Panc1 (cell line): ENCODE measurements around the gene RMRP.

Experiments
- CTCF ChIP-seq: fragments of 450-650 bp; IDR thresholded peaks from 2 replicates; pipeline ENCODE4 v1.5.1; 2017; ENCODE audit warnings: mild to moderate bottlenecking
- POLR2AphosphoS5 ChIP-seq: IDR thresholded peaks from 2 replicates; pipeline ENCODE4 v1.6.1; 2012; ENCODE audit warnings: mild to moderate bottlenecking, low read depth, low read length, moderate library complexity
- TF ChIP-seq, protein P1 (sequence below), 2 experiments: IDR thresholded peaks; 2 replicates each; pipeline ENCODE4 v1.6.1; 2011 to 2012; ENCODE audit warnings: low read depth in 2 of 2, control low read depth in 1 of 2, low read length in 1 of 2, mild to moderate bottlenecking in 1 of 2, moderate library complexity in 1 of 2; ENCODE audit not compliant: insufficient read depth in 1 of 2

DNA sequence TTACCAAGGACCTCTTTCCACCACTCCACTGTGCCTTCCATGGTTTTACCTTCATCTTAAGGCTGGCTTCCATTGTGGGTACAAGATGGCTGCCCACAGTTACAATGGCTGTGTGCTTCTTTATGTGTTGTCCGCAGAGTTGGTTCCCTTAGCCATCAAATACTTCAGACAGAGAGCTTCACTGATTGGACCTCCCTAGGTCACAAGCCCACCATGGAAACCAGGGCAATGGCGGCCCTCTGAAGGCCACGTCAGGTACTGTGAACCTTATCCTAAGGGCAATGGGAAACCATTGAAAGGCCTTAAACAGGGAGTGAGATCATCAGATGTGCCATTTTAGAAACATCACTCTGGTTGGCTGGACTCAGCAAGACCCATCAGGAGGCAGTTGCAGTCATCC is 10.1 kb upstream of the RMRP start:
- TF ChIP-seq CTCF (no peak), POLR2AphosphoS5 (no peak)
- TF ChIP-seq, protein P1, sequence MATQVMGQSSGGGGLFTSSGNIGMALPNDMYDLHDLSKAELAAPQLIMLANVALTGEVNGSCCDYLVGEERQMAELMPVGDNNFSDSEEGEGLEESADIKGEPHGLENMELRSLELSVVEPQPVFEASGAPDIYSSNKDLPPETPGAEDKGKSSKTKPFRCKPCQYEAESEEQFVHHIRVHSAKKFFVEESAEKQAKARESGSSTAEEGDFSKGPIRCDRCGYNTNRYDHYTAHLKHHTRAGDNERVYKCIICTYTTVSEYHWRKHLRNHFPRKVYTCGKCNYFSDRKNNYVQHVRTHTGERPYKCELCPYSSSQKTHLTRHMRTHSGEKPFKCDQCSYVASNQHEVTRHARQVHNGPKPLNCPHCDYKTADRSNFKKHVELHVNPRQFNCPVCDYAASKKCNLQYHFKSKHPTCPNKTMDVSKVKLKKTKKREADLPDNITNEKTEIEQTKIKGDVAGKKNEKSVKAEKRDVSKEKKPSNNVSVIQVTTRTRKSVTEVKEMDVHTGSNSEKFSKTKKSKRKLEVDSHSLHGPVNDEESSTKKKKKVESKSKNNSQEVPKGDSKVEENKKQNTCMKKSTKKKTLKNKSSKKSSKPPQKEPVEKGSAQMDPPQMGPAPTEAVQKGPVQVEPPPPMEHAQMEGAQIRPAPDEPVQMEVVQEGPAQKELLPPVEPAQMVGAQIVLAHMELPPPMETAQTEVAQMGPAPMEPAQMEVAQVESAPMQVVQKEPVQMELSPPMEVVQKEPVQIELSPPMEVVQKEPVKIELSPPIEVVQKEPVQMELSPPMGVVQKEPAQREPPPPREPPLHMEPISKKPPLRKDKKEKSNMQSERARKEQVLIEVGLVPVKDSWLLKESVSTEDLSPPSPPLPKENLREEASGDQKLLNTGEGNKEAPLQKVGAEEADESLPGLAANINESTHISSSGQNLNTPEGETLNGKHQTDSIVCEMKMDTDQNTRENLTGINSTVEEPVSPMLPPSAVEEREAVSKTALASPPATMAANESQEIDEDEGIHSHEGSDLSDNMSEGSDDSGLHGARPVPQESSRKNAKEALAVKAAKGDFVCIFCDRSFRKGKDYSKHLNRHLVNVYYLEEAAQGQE (IDR thresholded peaks at IDR 0.05; ENCODE audit: insufficient read depth in 1 of 2, low read depth in 2 of 2, low read length in 1 of 2): no peak
